Thoracic aorta (tissue), 2 donors: ENCODE results near the gene RNF181. TPM values are rescaled to one million over a fixed set of nuclear protein-coding genes. Genes with fewer than 3 reads are reported as not detected.
"Not testable (repeated sequence)": the region's sequence is repeated elsewhere in the genome, so short reads cannot be mapped to it uniquely, and the experiment has no call there.

Source experiments
- ATAC-seq: fragments of 150-250 bp; one replicate; pipeline ENCODE4 v1.8.0; 2017; ENCODE audit warnings: low read depth; ENCODE audit not compliant: insufficient number of reproducible peaks, low FRiP score
- DNase-seq: peaks from one replicate; pipeline ENCODE4 v3.0.0-alpha.2; 2020; ENCODE audit warnings: low spot score
- H3K27ac ChIP-seq, 2 donors: fragments of 200-600 bp; sonication (generic); 1 replicate in 1 of 2; 2 replicates in 1 of 2; pipeline ENCODE4 v1.5.1; 2016; ENCODE audit warnings: mild to moderate bottlenecking in 2 of 2, moderate library complexity in 2 of 2
- H3K27me3 ChIP-seq: fragments of 200-600 bp; sonication (generic); replicated peaks from 2 replicates; pipeline ENCODE4 v1.6.0; 2016; ENCODE audit warnings: mild to moderate bottlenecking; ENCODE audit not compliant: insufficient read depth
- H3K36me3 ChIP-seq: fragments of 200-600 bp; sonication (generic); one replicate; pipeline ENCODE4 v1.5.1; 2016
- H3K4me1 ChIP-seq, 2 donors: fragments of 200-600 bp; sonication (generic); 1 replicate in 1 of 2; 2 replicates in 1 of 2; pipeline versions ENCODE4 v1.5.1 to v1.6.0; 2016; ENCODE audit warnings: low read depth in 2 of 2, mild to moderate bottlenecking in 1 of 2; ENCODE audit not compliant: control insufficient read depth in 1 of 2
- H3K4me3 ChIP-seq: fragments of 200-600 bp; sonication (generic); 2 replicates; pipeline ENCODE4 v1.5.1; 2016; ENCODE audit warnings: mild to moderate bottlenecking
- H3K9me3 ChIP-seq: fragments of 200-600 bp; sonication (generic); 2 replicates; pipeline ENCODE4 v1.5.1; 2016
- CTCF ChIP-seq: fragments of 200-600 bp; sonication (generic); IDR thresholded peaks from one replicate; pipeline ENCODE4 v1.5.1; 2019; ENCODE audit warnings: antibody characterized with exemption
- total RNA-seq, 2 donors: library from RNA; depleted of rRNA; stranded (reverse); fragments of >200 nt; gene quantifications; one replicate each; pipeline versions ENCODE4 v1.1.0 to v1.2.3, GENCODE V29; 2016

RNF181 gene
- total RNA-seq, 2 donors from 2014 or later, result 107 to 124 TPM

GRCh38 chr2:85554980-85555612 lies 40.4 kb upstream of the RNF181 start:
- Histone ChIP-seq H3K4me3 (no peak overlapping the region), H3K27me3 (no peaks in the 10 kb centered on the region), H3K36me3 (peaks cover 45% of the 10 kb centered on the region), H3K4me1 (peaks cover 3 to 7% of the 10 kb centered on the region in 2 donors), H3K9me3 (no peaks in the 10 kb centered on the region), H3K27ac (no peak overlapping the region)
- TF ChIP-seq CTCF, result no peak
- ATAC-seq, result no peak
- DNase-seq, result no peak

- H3K36me3 ChIP-seq, result peaks cover 30% of the 10 kb centered on the region
- no peak for TF ChIP-seq CTCF
- peaks cover 9 to 19% of the 10 kb centered on the region in 2 donors for H3K4me1 ChIP-seq
- DNase-seq (no peak), ATAC-seq (no peak)
- no peaks in the 10 kb centered on the region for H3K9me3 ChIP-seq
- no peak overlapping the region for H3K27ac ChIP-seq
- H3K27me3 ChIP-seq, result no peaks in the 10 kb centered on the region
- H3K4me3 ChIP-seq, result no peak overlapping the region
These were observed 38.4 kb upstream of the RNF181 start for GRCh38 chr2:85557130-85557529.

GRCh38 chr2:85558160-85558559 lies 37.4 kb upstream of the RNF181 start:
- H3K9me3 ChIP-seq, result no peaks in the 10 kb centered on the region
- no peak overlapping the region for H3K4me3 ChIP-seq
- peaks cover 9 to 22% of the 10 kb centered on the region in 2 donors for H3K4me1 ChIP-seq
- H3K27ac ChIP-seq, result no peak overlapping the region
- no peak for DNase-seq
- ATAC-seq, result no peak
- H3K36me3 ChIP-seq, result peaks cover 23% of the 10 kb centered on the region
- H3K27me3 ChIP-seq, result no peaks in the 10 kb centered on the region
- TF ChIP-seq CTCF, result no peak

GRCh38 chr2:85560403-85560726 lies 35.2 kb upstream of the RNF181 start:
- Histone ChIP-seq H3K4me3 (peak overlapping the region; percentile 98), H3K4me1 (peaks cover 9 to 22% of the 10 kb centered on the region in 2 donors)
- not testable (repeated sequence) for DNase-seq, H3K27ac ChIP-seq, H3K9me3 ChIP-seq, H3K36me3 ChIP-seq, H3K27me3 ChIP-seq, ATAC-seq

GRCh38 chr2:85560812-85561279 lies 34.7 kb upstream of the RNF181 start:
- DNase-seq, result no peak
- H3K27ac ChIP-seq, result peak overlapping the region; percentile 74 to 85
- H3K27me3 ChIP-seq, result no peaks in the 10 kb centered on the region
- peaks cover 3% of the 10 kb centered on the region for H3K36me3 ChIP-seq
- H3K9me3 ChIP-seq, result no peaks in the 10 kb centered on the region
- peak overlapping the region; percentile 98 for H3K4me3 ChIP-seq
- H3K4me1 ChIP-seq, result peaks cover 9 to 22% of the 10 kb centered on the region in 2 donors
- peak; percentile 48 for ATAC-seq
- TF ChIP-seq CTCF, result no peak
